Fibroblast of peridontal ligament (primary cell): ENCODE measurements around the gene ROPN1B.
"Not testable (repeated sequence)": the region's sequence is repeated elsewhere in the genome, so short reads cannot be mapped to it uniquely, and the experiment has no call there.

Source experiments
- DNase-seq: peaks from one replicate; pipeline ENCODE4 v3.0.0-alpha.2; 2010; ENCODE audit errors: extremely low read depth

ROPN1B gene

DNA sequence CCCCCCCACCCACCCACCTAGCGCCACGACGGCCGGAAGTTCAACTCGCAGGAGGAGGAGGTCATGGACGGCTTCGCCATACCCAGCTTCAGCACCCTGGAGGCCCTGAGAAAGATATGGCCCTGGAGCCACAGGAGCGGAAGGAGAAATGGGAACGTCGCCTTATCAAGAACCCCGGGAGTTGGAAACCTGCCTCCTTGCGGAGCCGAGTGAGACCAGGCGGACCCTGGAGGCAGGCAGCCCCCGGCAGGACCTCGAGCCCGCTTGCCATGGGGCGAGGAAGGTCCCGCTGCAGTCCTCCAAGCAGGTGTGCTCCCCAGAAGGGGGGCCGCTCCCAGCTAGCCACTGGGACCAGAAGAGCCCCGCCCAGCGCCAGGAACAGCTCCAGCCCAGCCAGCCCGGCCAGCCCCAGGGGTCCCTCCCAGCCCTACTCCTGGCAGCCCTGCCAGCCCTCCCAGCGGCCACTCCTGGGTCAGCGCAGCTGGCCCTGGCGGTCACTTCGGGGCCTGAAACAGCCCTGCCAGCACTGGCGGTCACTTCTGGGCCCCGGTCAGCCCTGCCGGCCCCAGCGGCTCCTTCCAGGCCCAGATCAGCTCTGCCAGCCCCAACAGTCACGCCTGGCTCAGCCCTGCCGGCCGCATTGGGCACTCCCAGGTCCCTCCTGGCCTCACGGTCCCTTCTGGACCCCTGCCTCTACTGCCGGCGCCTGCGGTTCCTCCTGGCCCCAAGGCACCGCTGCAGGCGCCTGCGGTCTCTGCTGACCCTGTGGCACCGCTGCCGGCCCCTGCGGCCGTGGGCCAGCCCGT is 10.3 kb upstream of the ROPN1B start:
- no peak for DNase-seq

DNA sequence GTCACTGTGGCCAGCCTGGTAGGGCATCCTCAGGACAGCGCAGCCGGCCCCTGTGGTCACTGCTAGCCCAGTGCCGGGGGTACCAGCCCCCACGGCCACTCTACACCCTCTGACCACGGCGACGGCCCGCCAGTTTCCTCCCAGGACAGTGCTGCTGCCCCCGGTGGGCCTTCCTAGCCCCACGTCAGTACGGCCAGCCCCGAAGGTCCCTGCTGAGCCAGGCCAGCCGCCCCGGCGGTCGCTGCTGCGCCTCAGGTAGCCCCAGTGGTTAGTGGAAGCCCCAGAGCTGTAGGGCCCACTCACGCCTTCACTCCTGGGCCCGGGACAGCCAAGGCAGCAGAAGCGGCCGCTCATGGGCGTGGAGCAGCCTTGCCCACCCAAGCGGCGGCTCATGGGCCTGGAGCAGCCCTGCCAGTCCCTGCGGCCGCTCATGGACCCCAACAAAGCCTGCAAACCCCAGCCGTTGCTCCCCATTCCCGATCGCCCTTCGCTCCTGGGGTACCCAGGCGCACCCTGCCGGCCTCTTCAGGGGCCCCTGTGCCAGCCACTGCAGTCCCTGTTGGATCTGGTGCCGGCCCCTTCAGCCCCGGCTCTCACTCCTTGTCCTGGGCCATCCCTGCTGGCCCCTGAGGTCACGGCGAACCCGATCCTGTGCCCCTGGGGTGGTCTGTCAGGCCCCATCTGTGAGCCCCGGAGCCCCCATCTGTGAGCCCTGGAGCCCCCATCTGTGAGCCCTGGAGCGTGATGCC is 9.5 kb upstream of the ROPN1B start:
- DNase-seq = no peak

DNA sequence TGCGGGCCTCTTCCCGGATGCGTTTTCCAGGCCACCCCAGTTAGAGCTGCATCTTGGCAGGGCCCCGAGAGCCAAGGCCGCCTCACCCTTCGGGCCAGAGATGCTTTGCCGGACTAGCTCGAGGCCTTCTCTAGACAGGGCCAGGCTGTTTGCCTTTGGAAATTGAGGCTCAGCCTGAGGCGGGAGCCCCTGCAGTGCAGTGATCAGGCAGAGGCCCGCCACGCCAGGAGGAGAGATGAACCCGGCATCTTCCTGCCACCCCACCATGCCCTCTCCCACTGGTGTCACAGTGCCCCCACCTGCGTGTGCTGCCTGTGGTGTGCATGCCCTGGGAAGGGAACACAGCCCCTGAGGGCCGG is 8.9 kb upstream of the ROPN1B start:
- no peak for DNase-seq

DNA sequence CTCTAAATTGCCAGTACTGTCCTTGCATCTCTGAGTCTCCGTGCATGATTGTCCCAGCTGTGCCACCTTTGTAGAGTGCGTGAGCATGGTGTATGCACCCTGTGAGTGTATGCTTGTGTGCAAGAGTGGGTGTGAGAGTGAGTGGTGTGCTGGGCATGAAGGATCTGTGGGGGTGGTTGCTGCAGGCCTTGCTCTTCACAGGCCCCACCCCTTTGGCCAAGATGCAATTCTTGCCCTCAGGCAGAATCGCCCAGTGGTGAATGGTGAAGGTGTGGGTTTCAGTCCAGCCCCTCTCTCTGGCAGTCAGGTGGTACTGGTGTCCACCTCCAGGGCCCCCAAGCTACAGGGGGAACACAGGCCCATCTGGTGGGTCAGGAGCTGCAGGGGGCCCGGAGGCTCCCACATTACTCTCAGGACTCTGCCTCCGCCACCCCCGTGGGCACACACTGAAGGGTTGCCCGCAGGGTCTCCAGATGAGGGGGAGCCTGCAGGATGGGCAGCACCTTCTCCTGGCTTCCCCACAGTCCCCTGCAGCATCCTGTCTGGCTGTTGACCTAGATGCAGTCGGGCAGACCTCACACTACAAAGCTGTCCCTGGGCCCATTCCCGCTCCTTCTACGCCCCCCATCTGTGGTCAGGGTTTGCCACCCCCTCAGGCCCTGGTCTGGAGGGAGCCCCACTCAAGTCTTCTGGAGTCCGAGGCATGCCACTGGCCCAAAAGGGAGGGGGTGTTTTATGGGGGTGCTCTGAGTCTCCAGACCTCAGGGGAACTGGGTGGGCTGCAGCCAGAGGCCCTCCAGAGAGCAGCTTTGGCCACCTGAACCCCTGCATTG is 8.3 kb upstream of the ROPN1B start:
- DNase-seq = no peak

DNA sequence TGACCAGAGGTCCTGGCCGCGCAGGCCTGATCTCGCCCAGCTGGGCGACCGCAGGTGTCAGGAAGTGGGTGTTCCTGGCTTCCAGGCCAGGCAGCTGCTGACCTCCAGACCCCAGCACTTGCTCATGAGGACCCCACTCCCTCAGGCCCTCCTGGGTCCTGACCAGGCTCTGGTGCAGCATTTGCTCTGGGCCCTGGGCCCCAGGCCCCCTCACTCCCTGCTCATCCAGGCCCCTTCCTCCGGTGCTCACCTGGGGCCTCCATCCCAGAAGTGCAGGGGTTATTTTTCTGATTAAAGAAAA is 7.7 kb upstream of the ROPN1B start:
- no peak for DNase-seq

DNA sequence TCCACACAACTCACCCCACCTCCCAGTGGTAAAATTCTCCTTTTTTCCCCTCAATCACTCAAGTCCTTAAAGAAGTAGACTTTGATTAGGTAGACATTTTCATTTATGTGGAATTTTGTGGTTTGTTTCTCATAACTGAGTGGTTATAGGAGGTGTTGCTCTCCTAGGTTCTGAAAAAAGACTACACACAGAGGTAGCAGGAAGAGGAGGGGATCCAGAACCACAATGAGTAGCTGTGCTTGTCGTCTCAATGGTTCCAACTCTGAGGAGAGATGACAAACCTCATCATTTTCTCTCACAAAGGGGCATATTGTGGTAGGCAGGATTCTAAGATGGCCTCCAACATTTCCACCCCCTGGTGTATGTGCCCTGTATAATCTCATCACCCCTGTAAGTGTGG is 5.1 kb upstream of the ROPN1B start:
- not testable (repeated sequence) for DNase-seq

DNA sequence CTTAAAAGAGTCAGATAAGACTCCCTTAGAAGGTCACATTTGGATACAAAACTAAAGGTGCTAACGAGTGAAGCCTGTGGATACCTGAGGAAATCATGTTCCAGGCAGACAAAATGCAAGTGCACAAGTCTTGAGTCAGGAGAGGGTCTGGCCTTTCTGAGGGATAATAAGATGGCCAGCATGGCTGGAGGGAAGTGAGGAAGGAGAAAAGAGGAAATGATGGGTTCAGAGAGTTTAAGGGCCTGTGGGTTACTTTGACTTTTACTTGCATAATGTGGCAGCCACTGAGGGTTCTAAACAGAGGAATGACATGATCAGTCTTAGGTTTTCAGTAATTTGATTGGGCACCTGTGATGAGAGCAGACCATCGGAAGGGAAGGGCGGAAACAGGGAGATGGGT is 3.5 kb upstream of the ROPN1B start:
- no peak for DNase-seq

DNA sequence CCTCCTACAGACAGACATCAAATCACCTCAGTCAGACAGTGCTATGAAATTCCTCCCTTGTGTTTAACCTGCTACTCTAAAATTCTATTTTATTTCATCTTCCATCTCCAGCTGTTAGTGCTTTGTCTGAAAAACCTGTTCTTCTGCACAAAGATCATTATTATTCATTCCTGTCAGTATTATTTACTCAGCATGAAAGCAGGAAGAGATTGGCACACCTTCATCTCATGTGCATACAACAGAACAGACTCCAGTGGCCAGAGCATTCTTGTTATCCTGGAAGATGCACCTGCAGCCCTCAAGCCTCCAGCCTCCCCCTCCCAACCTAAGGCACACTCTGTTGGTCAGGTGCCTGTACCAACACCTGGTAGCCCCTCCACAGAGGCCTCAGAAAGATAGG is 1.8 kb upstream of the ROPN1B start:
- DNase-seq = no peak

DNA sequence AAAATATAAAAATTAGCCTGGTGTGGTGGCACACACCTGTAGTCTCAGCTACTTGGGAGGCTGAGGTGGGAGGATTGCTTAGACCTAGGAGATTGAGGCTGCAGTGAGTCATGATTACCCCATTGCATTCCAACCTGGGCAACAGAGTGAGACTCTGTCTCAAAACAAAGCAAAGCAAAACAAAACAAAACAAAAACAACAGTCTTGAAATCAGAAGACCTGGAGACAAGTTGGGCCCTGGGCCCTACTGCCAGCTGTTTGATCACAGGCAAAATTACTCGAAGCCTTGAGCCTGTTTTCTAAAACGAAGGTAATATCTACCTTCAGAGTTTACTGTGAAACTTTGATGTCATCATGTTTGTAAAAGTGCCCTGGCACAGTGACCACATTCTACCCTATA is 857 bp upstream of the ROPN1B start:
- DNase-seq = not testable (repeated sequence)

DNA sequence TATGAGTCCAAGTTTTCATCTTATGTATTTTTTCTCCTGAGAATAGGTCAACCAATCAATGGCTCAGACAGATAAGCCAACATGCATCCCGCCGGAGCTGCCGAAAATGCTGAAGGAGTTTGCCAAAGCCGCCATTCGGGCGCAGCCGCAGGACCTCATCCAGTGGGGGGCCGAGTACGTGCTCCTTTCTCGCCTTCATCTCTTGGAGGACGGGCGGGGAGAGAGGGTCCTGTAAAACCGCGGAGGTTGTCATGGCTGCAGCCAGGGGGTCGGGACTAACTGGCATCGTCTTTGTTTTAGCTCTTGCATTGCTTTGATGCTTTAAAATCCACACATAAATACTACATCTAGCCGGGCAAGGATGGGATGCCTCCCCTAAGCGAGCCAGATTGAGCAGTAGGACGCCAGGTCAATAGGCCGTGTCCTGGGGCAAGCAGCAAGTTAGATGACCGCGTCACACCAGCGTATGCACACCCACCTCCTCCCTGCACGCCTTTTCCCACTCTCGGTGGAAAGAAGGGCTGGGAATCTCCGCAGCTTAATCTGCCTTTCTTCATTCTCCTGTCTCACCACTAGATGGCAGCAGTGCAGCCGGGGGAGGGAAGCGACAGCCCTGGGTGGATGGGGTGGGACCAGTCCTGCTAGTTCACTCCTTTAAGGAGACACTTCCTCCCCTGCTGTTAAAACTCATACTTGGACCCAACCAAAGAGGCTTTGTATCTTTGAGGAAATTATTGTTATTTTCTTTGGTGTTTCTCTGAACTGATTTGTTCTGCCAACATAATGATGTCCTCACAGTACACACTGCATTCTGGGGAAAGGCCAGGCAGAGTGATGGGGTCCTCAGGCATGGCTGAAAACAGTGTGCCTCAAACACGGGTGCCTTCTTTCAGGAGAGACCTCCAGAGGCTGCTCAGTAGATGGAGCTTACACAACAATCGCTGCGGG is 3.3 kb downstream of the ROPN1B start:
- DNase-seq = peak; percentile 37

DNA sequence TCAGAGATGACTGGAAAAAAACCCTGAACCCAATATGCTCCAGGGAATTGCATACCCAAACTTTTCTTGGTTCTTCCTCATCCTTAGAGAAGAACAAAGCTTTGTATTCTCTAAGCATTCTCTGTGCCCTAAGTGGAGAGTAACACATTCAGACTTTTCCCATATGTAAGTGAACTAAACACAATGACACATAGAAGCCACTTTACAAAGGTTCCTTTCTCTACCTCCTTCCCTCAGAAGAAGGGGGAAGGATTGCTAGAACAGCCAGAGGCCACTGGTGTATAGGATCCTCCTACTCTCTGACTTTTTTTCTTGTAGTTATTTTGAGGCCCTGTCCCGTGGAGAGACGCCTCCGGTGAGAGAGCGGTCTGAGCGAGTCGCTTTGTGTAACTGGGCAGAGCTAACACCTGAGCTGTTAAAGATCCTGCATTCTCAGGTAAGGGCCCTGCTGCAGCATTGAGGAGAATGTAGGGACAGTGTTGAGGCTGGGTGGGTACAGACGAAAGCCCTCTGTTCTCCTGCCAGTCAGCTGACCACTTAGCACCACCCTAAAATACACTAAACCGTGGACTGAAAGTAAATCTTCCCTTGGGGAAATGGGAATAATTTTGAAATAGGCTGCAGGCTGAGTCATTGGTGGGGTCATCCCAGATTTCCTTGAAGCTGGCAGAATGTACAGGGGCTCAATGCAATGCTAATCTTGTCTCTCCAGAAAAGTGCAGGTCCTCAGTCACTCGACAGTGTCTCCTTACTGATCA is 6.4 kb downstream of the ROPN1B start:
- DNase-seq = peak; percentile 51

DNA sequence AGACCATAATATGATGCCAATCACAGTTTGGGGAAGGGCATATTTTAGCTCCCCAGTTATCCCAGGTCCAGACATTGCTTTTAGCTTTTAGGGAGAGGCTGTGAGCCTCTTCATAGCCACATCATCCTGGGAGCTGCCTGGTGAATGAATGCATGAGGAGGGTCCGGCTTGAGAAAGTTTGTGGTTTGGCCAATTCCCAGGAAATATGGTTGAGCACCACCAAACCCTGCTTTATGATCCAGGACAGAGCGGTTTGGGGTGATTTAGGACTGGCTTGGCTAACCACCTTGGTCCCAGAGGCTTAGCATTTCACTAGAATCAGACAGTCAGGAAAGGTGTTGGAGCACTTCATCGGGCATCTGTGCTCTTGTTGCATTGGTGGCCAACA is 7.0 kb downstream of the ROPN1B start:
- DNase-seq = peak; percentile 23

DNA sequence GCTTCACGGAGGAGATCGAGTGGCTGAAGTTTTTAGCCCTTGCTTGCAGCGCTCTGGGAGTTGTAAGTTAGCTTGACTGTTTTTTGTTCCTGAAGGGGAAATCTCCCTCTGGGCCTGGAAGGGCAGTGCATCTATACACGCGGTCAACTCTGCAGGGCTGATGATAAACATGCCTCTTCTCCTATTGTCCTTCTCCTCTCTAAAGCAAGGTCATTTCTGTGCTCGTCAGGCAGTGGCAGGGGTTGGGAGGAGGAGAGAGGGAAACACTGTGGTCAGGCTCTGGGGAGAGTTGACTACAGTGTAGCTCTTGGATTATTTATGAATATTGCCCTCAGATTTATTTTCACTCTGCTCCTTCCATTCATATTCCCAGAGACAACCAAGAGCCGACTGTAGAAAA is 8.1 kb downstream of the ROPN1B start:
- DNase-seq = not testable (repeated sequence)

DNA sequence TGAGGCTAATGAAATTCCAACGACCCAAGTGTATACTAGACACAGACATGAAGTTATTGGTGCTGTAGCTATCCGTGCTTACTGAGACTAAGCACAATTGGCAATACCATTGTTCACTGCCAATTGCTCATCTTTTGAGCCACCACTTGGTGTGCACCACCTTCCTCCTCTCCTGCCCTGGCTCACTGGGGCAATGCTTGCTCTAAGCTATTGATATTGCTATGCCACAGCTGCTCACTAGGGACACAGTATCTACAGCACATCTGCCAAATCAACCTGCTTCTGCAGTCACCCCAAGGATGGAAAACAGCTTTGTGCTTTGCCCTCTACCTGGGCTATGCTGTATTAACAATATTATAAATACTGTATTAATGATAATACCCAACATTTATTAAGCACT is 16.0 kb downstream of the ROPN1B start:
- not testable (repeated sequence) for DNase-seq

DNA sequence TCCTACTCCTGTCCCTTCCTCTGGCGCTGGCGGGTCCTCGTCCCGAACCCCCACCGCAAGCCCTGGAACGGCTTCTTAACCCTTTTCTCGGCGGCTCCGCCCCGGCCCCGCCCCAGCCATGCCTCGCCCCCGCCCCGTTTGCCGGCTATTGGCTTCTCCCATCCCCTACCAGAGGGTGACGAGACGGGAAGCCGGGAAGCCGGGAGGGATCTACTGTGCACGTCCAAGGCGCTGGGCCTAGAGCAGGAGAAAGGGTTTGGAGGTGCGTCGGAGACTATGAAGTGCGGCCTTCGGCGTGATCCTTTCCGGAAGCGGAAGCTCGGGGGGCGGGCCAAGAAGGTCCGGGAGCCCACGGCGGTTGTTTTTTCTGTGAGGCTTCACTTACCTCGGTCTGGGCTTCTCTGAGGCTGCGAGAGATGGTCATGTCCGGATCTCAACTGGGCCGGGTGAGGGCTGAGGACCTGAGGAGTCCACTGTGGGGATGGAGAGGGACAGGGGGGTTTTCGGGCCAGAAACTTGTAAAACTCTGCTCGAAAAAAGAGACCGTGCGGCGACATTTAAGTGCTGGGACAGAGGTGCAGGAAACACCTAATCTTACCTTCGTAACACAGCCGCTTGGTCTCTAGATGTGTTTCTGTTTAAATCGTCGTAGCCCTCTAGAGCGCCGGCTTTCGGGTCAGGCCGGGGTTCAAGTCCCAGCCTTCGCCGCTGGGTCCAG is 21.4 kb downstream of the ROPN1B start:
- peak; percentile 76 for DNase-seq

DNA sequence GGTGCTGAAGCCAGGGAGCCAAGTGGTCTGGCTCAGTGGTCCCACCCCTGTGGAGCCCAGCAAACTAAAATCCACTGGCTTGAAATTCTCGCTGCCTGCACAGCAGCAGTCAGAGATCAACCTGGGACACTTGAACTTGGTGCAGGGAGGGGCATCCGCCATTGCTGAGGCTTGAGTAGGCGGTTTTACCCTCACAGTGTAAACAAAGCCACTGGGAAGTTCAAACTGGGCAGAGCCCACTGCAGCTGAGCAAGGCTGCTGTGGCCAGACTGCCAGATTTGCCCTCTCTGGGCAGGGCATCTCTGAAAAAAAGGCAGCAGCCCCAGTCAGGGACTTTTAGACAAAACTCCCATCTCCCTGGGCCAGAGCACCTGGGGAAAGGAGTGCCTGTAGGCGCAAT is 27.8 kb downstream of the ROPN1B start:
- not testable (repeated sequence) for DNase-seq

DNA sequence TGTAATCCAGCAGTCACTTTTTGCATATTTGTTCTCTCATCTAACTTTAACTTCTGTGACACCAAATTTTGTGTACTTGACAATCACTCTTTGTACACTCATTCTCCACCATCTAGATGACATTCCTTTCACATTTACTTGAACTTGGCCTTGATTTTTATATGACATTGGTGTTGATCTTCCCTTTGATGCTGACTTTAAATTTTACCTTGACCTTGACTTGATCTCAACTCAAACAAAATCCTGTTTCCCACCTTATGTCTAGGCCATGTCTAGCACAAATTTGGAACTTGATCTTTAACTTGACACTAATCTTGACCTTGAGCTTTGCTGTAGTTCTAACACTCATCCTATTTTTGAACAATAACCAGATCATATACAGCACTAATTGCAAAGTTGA is 33.2 kb downstream of the ROPN1B start:
- DNase-seq = no peak

DNA sequence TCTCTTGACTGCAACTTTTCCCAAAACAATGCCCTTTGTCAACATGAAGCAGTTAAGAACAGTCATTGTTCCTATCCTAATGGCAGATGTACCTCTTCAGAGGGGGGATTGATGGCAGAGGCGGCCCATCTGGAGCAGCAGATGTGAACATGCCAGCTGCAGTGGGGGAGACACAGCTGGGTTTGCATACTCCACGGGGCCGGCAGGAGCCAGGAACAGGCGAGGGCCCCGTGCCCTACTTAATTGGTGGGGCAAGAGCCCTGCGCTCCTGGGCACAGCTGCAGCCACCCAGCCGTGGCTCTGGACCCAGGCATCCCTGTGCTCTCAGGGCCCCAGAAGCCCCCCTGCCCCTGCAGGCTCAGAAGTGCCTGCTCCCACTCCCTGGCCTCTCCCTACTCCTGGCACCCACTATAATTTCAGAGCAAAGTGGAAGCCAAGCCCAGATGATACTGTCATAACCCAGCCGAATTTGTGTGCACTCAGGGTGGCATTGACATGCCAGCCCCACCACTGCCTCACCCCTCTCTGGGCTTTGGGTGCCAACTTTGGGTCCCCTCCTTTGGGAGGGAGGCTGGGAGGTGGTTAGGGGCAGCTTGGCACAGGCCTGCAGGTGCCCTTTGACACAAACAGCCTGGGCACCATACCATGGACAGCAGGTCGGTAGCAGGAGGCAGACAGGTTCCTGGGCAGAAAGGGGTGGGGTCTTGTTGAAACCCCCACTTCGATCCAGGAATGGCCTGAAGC is 34.6 kb downstream of the ROPN1B start:
- DNase-seq = no peak

DNA sequence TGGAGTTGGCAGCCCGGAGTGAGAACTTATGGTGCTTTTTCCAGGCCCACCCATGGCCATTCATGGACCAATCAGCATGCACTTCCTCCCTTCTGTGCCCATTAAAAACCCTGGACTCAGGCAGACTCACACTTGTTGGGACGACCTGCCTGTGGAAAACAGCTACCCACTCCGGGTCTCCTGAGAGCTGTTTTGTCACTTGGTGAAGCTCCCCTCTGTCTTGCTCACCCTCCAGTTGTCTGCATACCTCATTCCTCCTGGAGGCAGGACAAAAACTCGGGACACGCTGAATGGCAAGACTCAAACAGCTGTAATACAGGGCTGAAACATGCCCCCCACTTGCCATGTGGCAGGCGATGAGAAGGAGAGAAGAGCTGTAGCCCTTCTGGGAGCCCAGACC is 35.2 kb downstream of the ROPN1B start:
- no peak for DNase-seq
